ENCODE measurements around the gene PADI1.
"Not testable (repeated sequence)": the region's sequence is repeated elsewhere in the genome, so short reads cannot be mapped to it uniquely, and the experiment has no call there.

The PADI1 gene

GRCh38 chr1:17232759-17233661 is 28.1 kb downstream of the PADI1 start:
- H3K4me3 ChIP-seq (ENCODE audit: low read length), result no peak overlapping the region
- no peak for DNase-seq (ENCODE audit: low read depth, low spot score)

GRCh38 chr1:17233675-17234320 is 28.9 kb downstream of the PADI1 start:
- H3K4me3 ChIP-seq (ENCODE audit: low read length), result no peak overlapping the region
- no peak for DNase-seq (ENCODE audit: low read depth, low spot score)

- no peak for DNase-seq (ENCODE audit: low read depth, low spot score)
- no peak overlapping the region for H3K4me3 ChIP-seq (ENCODE audit: low read length)
Measured at GRCh38 chr1:17234405-17234804, 29.5 kb downstream of the PADI1 start.

GRCh38 chr1:17235135-17235885 is 30.4 kb downstream of the PADI1 start:
- DNase-seq (ENCODE audit: low read depth, low spot score), result no peak
- no peak overlapping the region for H3K4me3 ChIP-seq (ENCODE audit: low read length)

- DNase-seq (ENCODE audit: low read depth, low spot score), result peak; percentile 60
- H3K4me3 ChIP-seq (ENCODE audit: low read length), result no peak overlapping the region
Measured at GRCh38 chr1:17236779-17237560, 32.0 kb downstream of the PADI1 start.

- H3K4me3 ChIP-seq (ENCODE audit: low read length), result no peak overlapping the region
- no peak for DNase-seq (ENCODE audit: low read depth, low spot score)
Measured at GRCh38 chr1:17237561-17237903, 32.6 kb downstream of the PADI1 start.

GRCh38 chr1:17239420-17239819 is 34.5 kb downstream of the PADI1 start:
- peak; percentile 73 for DNase-seq (ENCODE audit: low read depth, low spot score)
- H3K4me3 ChIP-seq (ENCODE audit: low read length), result no peak overlapping the region

GRCh38 chr1:17241011-17241779 is 36.3 kb downstream of the PADI1 start:
- DNase-seq (ENCODE audit: low read depth, low spot score); H3K4me3 ChIP-seq (ENCODE audit: low read length): not testable (repeated sequence)

GRCh38 chr1:17241780-17242074 is 36.8 kb downstream of the PADI1 start:
- H3K4me3 ChIP-seq (ENCODE audit: low read length); DNase-seq (ENCODE audit: low read depth, low spot score): not testable (repeated sequence)

GRCh38 chr1:17243274-17243673 is 38.3 kb downstream of the PADI1 start:
- no peak overlapping the region for H3K4me3 ChIP-seq (ENCODE audit: low read length)
- no peak for DNase-seq (ENCODE audit: low read depth, low spot score)

GRCh38 chr1:17244821-17245740 is 40.2 kb downstream of the PADI1 start:
- no peak for DNase-seq (ENCODE audit: low read depth, low spot score)
- H3K4me3 ChIP-seq (ENCODE audit: low read length), result no peak overlapping the region

GRCh38 chr1:17245816-17246325 is 40.9 kb downstream of the PADI1 start:
- DNase-seq (ENCODE audit: low read depth, low spot score), result no peak
- no peak overlapping the region for H3K4me3 ChIP-seq (ENCODE audit: low read length)

- no peak overlapping the region for H3K4me3 ChIP-seq (ENCODE audit: low read length)
- DNase-seq (ENCODE audit: low read depth, low spot score), result no peak
Measured at GRCh38 chr1:17246971-17247370, 42.0 kb downstream of the PADI1 start.

- no peak for DNase-seq (ENCODE audit: low read depth, low spot score)
- no peak within 1 kb of the TSS for H3K4me3 ChIP-seq (ENCODE audit: low read length)
Measured at GRCh38 chr1:17248781-17249180, 43.9 kb downstream of the PADI1 start, which contains the start of gene PADI3. Gene PADI3 (plus strand): TSS chr1:17249098. CDS start chr1:17249138, 40 bp downstream.

GRCh38 chr1:17250601-17251000 is 45.7 kb downstream of the PADI1 start:
- DNase-seq (ENCODE audit: low read depth, low spot score), result no peak
- H3K4me3 ChIP-seq (ENCODE audit: low read length), result no peak overlapping the region

GRCh38 chr1:17251246-17251645 is 46.3 kb downstream of the PADI1 start:
- no peak for DNase-seq (ENCODE audit: low read depth, low spot score)
- H3K4me3 ChIP-seq (ENCODE audit: low read length), result no peak overlapping the region

GRCh38 chr1:17251701-17252376 is 46.9 kb downstream of the PADI1 start:
- no peak for DNase-seq (ENCODE audit: low read depth, low spot score)
- H3K4me3 ChIP-seq (ENCODE audit: low read length), result no peak overlapping the region

Data from Jurkat, Clone E6-1 (cell line).